HEK293 (cell line): Measurements from ENCODE around the gene AGK.

Experiments
- CTCF ChIA-PET: fragments of 350-600 bp; formaldehyde crosslinking; extraction: SDS; loops from one replicate; lab custom pipeline; 2021; ENCODE audit warnings: antibody characterized with exemption; lab: Yijun Ruan, JAX
- POLR2A ChIA-PET: fragments of 300-600 bp; formaldehyde crosslinking; extraction: SDS; loops from one replicate; lab custom pipeline; 2020; ENCODE audit warnings: antibody characterized with exemption, inconsistent platforms; lab: Yijun Ruan, JAX
- H3K27ac ChIP-seq: fragments of 200-500 bp; sonication (Bioruptor generic); 2 replicates; pipeline ENCODE4 v1.5.1; 2014; ENCODE audit warnings: low read depth, low read length, control low read depth, inconsistent platforms; ENCODE audit errors: extremely low read depth
- H3K36me3 ChIP-seq, 2 experiments: fragments of 200-500 bp in 1 of 2; sonication (Bioruptor generic) in 1 of 2; 1 replicate in 1 of 2; 2 replicates in 1 of 2; pipeline ENCODE4 v1.5.1; 2014 to 2017; ENCODE audit warnings: inconsistent platforms in 2 of 2, low read length in 2 of 2; ENCODE audit not compliant: control insufficient read depth in 2 of 2, insufficient read depth in 1 of 2
- H3K4me1 ChIP-seq: fragments of 200-500 bp; sonication (Bioruptor generic); 2 replicates; pipeline ENCODE4 v1.5.1; 2014; ENCODE audit warnings: mild to moderate bottlenecking, low read length, inconsistent platforms; ENCODE audit not compliant: control insufficient read depth, insufficient read depth
- H3K4me3 ChIP-seq: 2 replicates; pipeline ENCODE4 v1.5.1; 2011; ENCODE audit warnings: low read depth, mild to moderate bottlenecking, control low read depth, low read length, moderate library complexity
- H3K9me3 ChIP-seq: fragments of 200-500 bp; sonication (Bioruptor generic); 2 replicates; pipeline ENCODE4 v1.5.1; 2014; ENCODE audit warnings: low read depth, low read length, inconsistent platforms; ENCODE audit not compliant: control insufficient read depth, insufficient read depth
- BCL11B ChIP-seq: fragments of 450-650 bp; formaldehyde crosslinking; IDR thresholded peaks from 2 replicates; pipeline ENCODE4 v1.5.1; 2016; ENCODE audit warnings: low read depth, missing biosample characterization, missing genetic modification characterization
- GLI4 ChIP-seq: fragments of 450-650 bp; formaldehyde crosslinking; IDR thresholded peaks from 2 replicates; pipeline ENCODE4 v1.5.1; 2016; ENCODE audit warnings: missing biosample characterization, missing genetic modification characterization
- HOXA7 ChIP-seq: sonication (generic); formaldehyde crosslinking; IDR thresholded peaks from 2 replicates; pipeline ENCODE4 v1.8.1; 2022; ENCODE audit warnings: missing genetic modification reagents, borderline replicate concordance
- INSM2 ChIP-seq: fragments of 450-650 bp; formaldehyde crosslinking; IDR thresholded peaks from 2 replicates; pipeline ENCODE4 v1.5.1; 2016; ENCODE audit warnings: missing biosample characterization, missing genetic modification characterization
- MEIS1 ChIP-seq: sonication (generic); formaldehyde crosslinking; IDR thresholded peaks from 2 replicates; pipeline ENCODE4 v1.8.1; 2022; ENCODE audit warnings: missing genetic modification reagents, mild to moderate bottlenecking, borderline replicate concordance
- OSR2 ChIP-seq: fragments of 450-650 bp; formaldehyde crosslinking; IDR thresholded peaks from 2 replicates; pipeline ENCODE4 v1.5.1; 2016; ENCODE audit warnings: missing biosample characterization, missing genetic modification characterization
- PRDM1 ChIP-seq: fragments of 450-650 bp; formaldehyde crosslinking; IDR thresholded peaks from 2 replicates; pipeline ENCODE4; 2016; ENCODE audit warnings: missing biosample characterization, missing genetic modification characterization
- PRDM4 ChIP-seq: fragments of 450-650 bp; formaldehyde crosslinking; IDR thresholded peaks from 2 replicates; pipeline ENCODE4 v1.5.1; 2017; ENCODE audit warnings: missing biosample characterization, missing genetic modification characterization
- SETDB1 ChIP-seq: IDR thresholded peaks from one replicate; pipeline ENCODE4 v1.6.1; 2017; ENCODE audit warnings: mild to moderate bottlenecking, low read length, moderate library complexity, mixed read lengths; ENCODE audit not compliant: insufficient read length
- SP7 ChIP-seq: fragments of 450-650 bp; formaldehyde crosslinking; IDR thresholded peaks from 2 replicates; pipeline ENCODE4 v1.5.1; 2016; ENCODE audit warnings: missing biosample characterization, missing genetic modification characterization
- ZBTB20 ChIP-seq: fragments of 450-650 bp; formaldehyde crosslinking; IDR thresholded peaks from 2 replicates; pipeline ENCODE4 v1.5.1; 2016; ENCODE audit warnings: missing biosample characterization, missing genetic modification characterization
- ZBTB21 ChIP-seq: fragments of 450-650 bp; formaldehyde crosslinking; IDR thresholded peaks from 2 replicates; pipeline ENCODE4 v1.5.1; 2017; ENCODE audit warnings: missing biosample characterization, missing genetic modification characterization
- ZFHX2 ChIP-seq: fragments of 450-650 bp; formaldehyde crosslinking; conservative IDR thresholded peaks from 2 replicates; pipeline ENCODE4 v1.5.1; 2016; ENCODE audit warnings: missing biosample characterization, missing genetic modification characterization
- ZIC2 ChIP-seq: fragments of 450-650 bp; formaldehyde crosslinking; IDR thresholded peaks from 2 replicates; pipeline ENCODE4 v1.5.1; 2016; ENCODE audit warnings: missing biosample characterization, missing genetic modification characterization
- ZNF10 ChIP-seq: fragments of 450-650 bp; formaldehyde crosslinking; IDR thresholded peaks from 2 replicates; pipeline ENCODE4 v1.5.1; 2017; ENCODE audit warnings: missing biosample characterization, missing genetic modification characterization
- ZNF175 ChIP-seq: fragments of 450-650 bp; formaldehyde crosslinking; IDR thresholded peaks from 2 replicates; pipeline ENCODE4 v1.5.1; 2016; ENCODE audit warnings: missing biosample characterization, missing genetic modification characterization
- ZNF214 ChIP-seq: fragments of 450-650 bp; formaldehyde crosslinking; IDR thresholded peaks from 2 replicates; pipeline ENCODE4 v1.5.1; 2017; ENCODE audit warnings: missing biosample characterization, mild to moderate bottlenecking, missing genetic modification characterization, borderline replicate concordance
- ZNF266 ChIP-seq: fragments of 450-650 bp; formaldehyde crosslinking; IDR thresholded peaks from 2 replicates; pipeline ENCODE4 v1.5.1; 2016; ENCODE audit warnings: missing biosample characterization, missing genetic modification characterization, low read depth
- ZNF302 ChIP-seq: fragments of 450-650 bp; formaldehyde crosslinking; IDR thresholded peaks from 2 replicates; pipeline ENCODE4 v1.5.1; 2016; ENCODE audit warnings: missing biosample characterization, missing genetic modification characterization, low read depth
- ZNF391 ChIP-seq: fragments of 450-650 bp; formaldehyde crosslinking; IDR thresholded peaks from 2 replicates; pipeline ENCODE4 v1.5.1; 2016; ENCODE audit warnings: low read depth, missing biosample characterization, missing genetic modification characterization, borderline replicate concordance
- ZNF404 ChIP-seq: fragments of 450-650 bp; formaldehyde crosslinking; IDR thresholded peaks from 2 replicates; pipeline ENCODE4 v1.5.1; 2017; ENCODE audit warnings: missing biosample characterization, missing genetic modification characterization
- ZNF433 ChIP-seq: fragments of 450-650 bp; formaldehyde crosslinking; IDR thresholded peaks from 2 replicates; pipeline ENCODE4 v1.5.1; 2016; ENCODE audit warnings: missing biosample characterization, missing genetic modification characterization, low read depth
- ZNF514 ChIP-seq: fragments of 450-650 bp; formaldehyde crosslinking; IDR thresholded peaks from 2 replicates; pipeline ENCODE4 v1.5.1; 2016; ENCODE audit warnings: missing biosample characterization, missing genetic modification characterization
- ZNF560 ChIP-seq: fragments of 450-650 bp; formaldehyde crosslinking; IDR thresholded peaks from 2 replicates; pipeline ENCODE4 v1.5.1; 2017; ENCODE audit warnings: missing biosample characterization, missing genetic modification characterization, borderline replicate concordance
- ZNF596 ChIP-seq: fragments of 450-650 bp; IDR thresholded peaks from 2 replicates; pipeline ENCODE4 v1.5.0; 2018; ENCODE audit warnings: missing biosample characterization, mild to moderate bottlenecking, missing genetic modification characterization, moderate library complexity
- ZNF624 ChIP-seq: fragments of 450-650 bp; formaldehyde crosslinking; IDR thresholded peaks from 2 replicates; pipeline ENCODE4 v1.5.1; 2017; ENCODE audit warnings: missing biosample characterization, missing genetic modification characterization
- ZNF629 ChIP-seq: fragments of 450-650 bp; formaldehyde crosslinking; IDR thresholded peaks from 2 replicates; pipeline ENCODE4 v1.5.1; 2017; ENCODE audit warnings: missing biosample characterization, missing genetic modification characterization
- ZNF639 ChIP-seq: fragments of 450-650 bp; formaldehyde crosslinking; IDR thresholded peaks from 2 replicates; pipeline ENCODE4 v1.5.1; 2016; ENCODE audit warnings: missing biosample characterization, missing genetic modification characterization
- ZNF660 ChIP-seq: fragments of 450-650 bp; IDR thresholded peaks from 2 replicates; pipeline ENCODE4 v1.5.1; 2018; ENCODE audit warnings: missing biosample characterization, mild to moderate bottlenecking, missing genetic modification characterization
- ZNF664 ChIP-seq: fragments of 450-650 bp; formaldehyde crosslinking; IDR thresholded peaks from 2 replicates; pipeline ENCODE4 v1.5.1; 2016; ENCODE audit warnings: missing biosample characterization, missing genetic modification characterization
- ZNF792 ChIP-seq: fragments of 450-650 bp; formaldehyde crosslinking; IDR thresholded peaks from 2 replicates; pipeline ENCODE4 v1.5.1; 2016; ENCODE audit warnings: missing biosample characterization, missing genetic modification characterization
- ZNF837 ChIP-seq: fragments of 450-650 bp; formaldehyde crosslinking; IDR thresholded peaks from 2 replicates; pipeline ENCODE4 v1.5.1; 2016; ENCODE audit warnings: missing biosample characterization, missing genetic modification characterization

The AGK gene

GRCh38 chr7:141652691-141653090 lies 101.5 kb downstream of the AGK start:
- Histone ChIP-seq H3K36me3 (peaks cover 0 to 70% of the 10 kb centered on the region in 2 experiments; a peak in 1 of 3 replicates), H3K27ac (no peak overlapping the region), H3K4me3 (no peak overlapping the region), H3K4me1 (no peaks in the 10 kb centered on the region), H3K9me3 (no peaks in the 10 kb centered on the region)
- CTCF ChIA-PET: interaction anchor here (1.3 to 2.0 kb wide), 4 partner anchors 85 to 978 kb away, joined by 5 to 14 read pairs (median 6); partner anchors contain the start of gene SSBP1
- POLR2A ChIA-PET: no interaction called here
- TF ChIP-seq ZBTB20 (no peak), GLI4 (tag by site-specific recombination) (no peak), ZNF391 (tag by site-specific recombination) (no peak), ZNF433 (no peak), ZNF624 (tag by site-specific recombination) (no peak), ZNF302 (no peak), OSR2 (no peak), ZNF214 (no peak)

- peaks cover 0 to 71% of the 10 kb centered on the region in 2 experiments; a peak in 1 of 3 replicates for H3K36me3 ChIP-seq
- ChIA-PET POLR2A (interaction anchor here (1.5 kb wide), 1 partner anchor 83 kb away, joined by 6 read pairs; the partner anchor contains the start of gene SSBP1), CTCF (interaction anchor here (0.6 to 3.4 kb wide), 34 partner anchors 9 to 900 kb away, joined by 3 to 23 read pairs (median 4); partner anchors contain the start of genes SSBP1 and WEE2)
- no peak overlapping the region for H3K4me3 ChIP-seq
- no peaks in the 10 kb centered on the region for H3K9me3 ChIP-seq
- H3K27ac ChIP-seq: no peak overlapping the region
- H3K4me1 ChIP-seq: no peaks in the 10 kb centered on the region
- TF ChIP-seq ZBTB21 (tag by site-specific recombination) (no peak), ZIC2 (tag by site-specific recombination) (no peak), PRDM4 (no peak), PRDM1 (tag by site-specific recombination) (no peak), ZNF660 (tag by site-specific recombination) (peak; percentile 57; the same call in 1 of the 2 replicates), ZNF266 (no peak), ZNF10 (tag by site-specific recombination) (no peak), ZNF175 (tag by site-specific recombination) (no peak), ZNF792 (no peak), ZNF560 (no peak), ZNF639 (tag by site-specific recombination) (no peak), ZNF514 (tag by site-specific recombination) (no peak), ZNF837 (tag by site-specific recombination) (no peak), SETDB1 (no peak), BCL11B (no peak), SP7 (tag by site-specific recombination) (0 out of 2 replicates have a peak, but pooled peaks have one; percentile 15), ZNF629 (tag by site-specific recombination) (no peak), MEIS1 (CRISPR knock-in tag) (no peak), ZNF596 (tag by site-specific recombination) (no peak), HOXA7 (CRISPR knock-in tag) (no peak), INSM2 (no peak), ZFHX2 (tag by site-specific recombination) (no peak), ZNF664 (tag by site-specific recombination) (no peak), ZNF404 (tag by site-specific recombination) (no peak)
These were observed 103.3 kb downstream of the AGK start for GRCh38 chr7:141654551-141654950.
